ENCODE data around the gene SSR4. TPM values are rescaled to one million over a fixed set of nuclear protein-coding genes. Genes with fewer than 3 reads are reported as not detected.
"Not testable (repeated sequence)": the region's sequence is repeated elsewhere in the genome, so short reads cannot be mapped to it uniquely, and the experiment has no call there.

Gene SSR4
- total and polyA plus RNA-seq, 8 donors, result 368 to 925 (median 398) TPM

DNA sequence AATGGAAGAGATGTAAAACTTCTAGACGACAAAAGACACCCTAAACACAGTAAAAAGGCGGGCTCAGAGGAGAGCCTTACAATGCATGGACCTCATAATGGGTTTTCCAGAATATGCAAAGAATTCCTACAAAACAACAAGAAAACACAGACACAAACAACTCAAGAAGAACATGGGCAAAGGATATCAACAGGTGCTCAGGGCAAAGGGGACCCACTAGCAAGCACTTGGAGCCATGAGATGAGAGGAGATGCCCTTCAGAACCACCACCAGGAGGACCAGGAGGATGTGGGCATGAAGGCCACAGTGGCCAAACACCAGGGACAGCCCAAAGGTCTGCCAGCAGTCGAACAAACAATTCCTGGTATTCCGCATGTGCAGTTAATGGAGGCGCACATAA is 18.7 kb downstream of the SSR4 start:
- WGBS, 2 donors, result 77 to 91% methylated on average over 5 of the region's 5 CpGs
- TF ChIP-seq CTCF (IDR thresholded peaks at IDR 0.05), result no peak
- DNase-seq (no peak), ATAC-seq (no peak), FAIRE-seq (no peak)
- intact Hi-C loops (cut with DNase I), result loop anchor here in 1 of 3 donors (10.0 kb wide), 1 partner anchor 62 kb away; no protein-coding TSS in a partner anchor
- Histone ChIP-seq H3K36me3 (no peaks in the 10 kb centered on the region), H3K27ac (no peak overlapping the region), H3K9me3 (no peaks in the 10 kb centered on the region), H3K4me1 (no peaks in the 10 kb centered on the region), H3K4me3 (no peak overlapping the region), H3K27me3 (no peaks in the 10 kb centered on the region)

DNA sequence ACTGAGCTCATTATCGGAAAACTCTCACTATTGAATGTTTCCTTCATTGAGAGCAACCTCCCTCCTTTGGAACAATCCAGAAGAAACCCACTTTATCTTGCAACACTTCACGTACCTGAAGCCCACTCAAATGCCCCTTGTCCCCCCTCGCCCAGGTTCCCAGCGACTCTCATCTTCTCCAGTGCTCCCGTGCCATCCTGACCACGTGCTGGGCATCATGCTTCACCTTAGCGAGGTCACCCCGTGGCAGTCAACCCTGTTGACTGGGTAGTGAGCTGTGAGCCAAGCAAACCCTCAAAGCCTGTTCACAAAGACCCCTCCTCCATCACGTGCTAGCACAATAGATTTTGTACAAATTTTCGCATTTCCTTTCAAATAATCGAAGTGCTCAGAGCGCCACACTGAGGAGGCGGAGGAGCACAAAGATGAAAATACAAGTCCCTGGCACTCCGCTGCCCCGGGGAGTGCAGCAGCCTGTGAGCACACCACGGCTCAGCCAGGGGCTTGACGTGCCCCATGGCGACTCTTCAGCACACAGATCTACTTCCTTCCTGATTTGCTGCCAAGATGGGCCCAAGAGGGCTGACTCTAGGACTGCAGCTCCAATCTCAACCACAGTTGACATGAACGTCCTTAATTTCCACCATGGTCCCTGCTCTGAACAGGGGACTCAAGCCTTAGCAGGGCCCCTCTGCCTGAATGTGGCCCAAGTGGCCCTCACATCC is 20.3 kb downstream of the SSR4 start:
- DNase-seq, result no peak
- no peaks in the 10 kb centered on the region for H3K36me3 ChIP-seq
- ATAC-seq, result no peak
- no peak overlapping the region for H3K4me3 ChIP-seq
- no peak for FAIRE-seq
- intact Hi-C loops (cut with DNase I), result loop anchor here in 1 of 3 donors (10.0 kb wide), 1 partner anchor 60 kb away; no protein-coding TSS in a partner anchor
- H3K27me3 ChIP-seq, result peaks cover 0 to 2% (median 0%) of the 10 kb centered on the region in 4 donors
- no peak overlapping the region for H3K27ac ChIP-seq
- H3K4me1 ChIP-seq, result no peaks in the 10 kb centered on the region
- WGBS, 2 donors, result 65 to 74% methylated on average over 19 of the region's 19 CpGs
- no peaks in the 10 kb centered on the region for H3K9me3 ChIP-seq
- TF ChIP-seq CTCF (IDR thresholded peaks at IDR 0.05), result no peak

GRCh38 chrX:153816831-153817690 is 22.6 kb downstream of the SSR4 start:
- no peaks in the 10 kb centered on the region for H3K36me3 ChIP-seq
- TF ChIP-seq CTCF (IDR thresholded peaks at IDR 0.05), result no peak
- intact Hi-C loops (cut with DNase I), result loop anchor here in 1 of 3 donors (10.0 kb wide), 1 partner anchor 58 kb away; no protein-coding TSS in a partner anchor
- FAIRE-seq (no peak), DNase-seq (no peak), ATAC-seq (no peak)
- no peaks in the 10 kb centered on the region for H3K4me1 ChIP-seq
- WGBS, 2 donors, result 81 to 87% methylated on average over 25 of the region's 25 CpGs
- H3K4me3 ChIP-seq, result no peak overlapping the region
- H3K27ac ChIP-seq, result no peak overlapping the region
- peaks cover 0 to 17% (median 0%) of the 10 kb centered on the region in 4 donors for H3K27me3 ChIP-seq
- H3K9me3 ChIP-seq, result no peaks in the 10 kb centered on the region

DNA sequence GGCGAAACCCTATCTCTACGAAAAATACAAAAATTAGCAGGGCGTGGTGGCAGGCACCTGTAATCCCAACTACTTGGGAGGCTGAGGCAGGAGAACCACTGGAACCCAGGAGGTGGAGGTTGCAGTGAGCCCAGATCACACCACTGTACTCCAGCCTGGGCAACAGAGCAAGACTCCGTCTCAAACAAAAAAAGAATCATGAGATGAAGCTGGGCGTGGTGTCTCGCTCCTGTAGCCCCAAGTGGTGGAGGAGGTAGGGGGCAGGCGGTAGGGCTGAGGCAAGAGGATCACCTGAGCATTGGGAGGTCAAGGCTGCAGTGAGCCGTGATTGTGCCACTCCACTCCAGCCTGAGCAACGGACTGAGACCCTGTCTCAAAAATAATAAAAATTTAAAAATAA is 23.6 kb downstream of the SSR4 start:
- H3K27me3 ChIP-seq, result peaks cover 0 to 17% (median 0%) of the 10 kb centered on the region in 4 donors

More for the DNA sequence above, 23.6 kb downstream of the SSR4 start:
- H3K4me3 ChIP-seq, DNase-seq, H3K27ac ChIP-seq, H3K9me3 ChIP-seq, H3K36me3 ChIP-seq, H3K4me1 ChIP-seq, ATAC-seq, FAIRE-seq: not testable (repeated sequence)
- intact Hi-C loops (cut with DNase I), result loop anchor here in 1 of 3 donors (10.0 kb wide), 1 partner anchor 57 kb away; no protein-coding TSS in a partner anchor
- 84 to 88% methylated on average over 9 of the region's 9 CpGs for WGBS, 2 donors
